Esophagus muscularis mucosa (tissue), 3 donors: Measurements from ENCODE around the gene COL19A1.

Source experiments
- EP300 ChIP-seq: sonication (generic); formaldehyde crosslinking; IDR thresholded peaks from one replicate; pipeline ENCODE4 v1.6.1; 2017; ENCODE audit warnings: antibody characterized with exemption
- POLR2A ChIP-seq: fragments of 450-650 bp; IDR thresholded peaks from one replicate; pipeline ENCODE4 v1.6.1; 2017; ENCODE audit warnings: antibody characterized with exemption, moderate library complexity, mild to moderate bottlenecking, low read depth
- POLR2AphosphoS5 ChIP-seq, 2 donors: sonication (generic); formaldehyde crosslinking; IDR thresholded peaks; one replicate each; pipeline ENCODE4 v1.6.1; 2017; ENCODE audit warnings: antibody characterized with exemption in 2 of 2

GRCh38 chr6:69843189-69843588 is 23.2 kb upstream of the COL19A1 start:
- TF ChIP-seq POLR2A = no peak
- TF ChIP-seq POLR2AphosphoS5 (IDR thresholded peaks at IDR 0.05) = no peak
- TF ChIP-seq EP300 = no peak
